GM18867 (cell line): ENCODE measurements around the gene ARAP2.

Experiments
- ATAC-seq: cut with Tn5 transposase; IDR thresholded peaks from one replicate; pipeline ENCODE4 v1.9.1; 2021; ENCODE audit warnings: mild to moderate bottlenecking, moderate library complexity; ENCODE audit not compliant: unreplicated experiment

ARAP2 gene

DNA sequence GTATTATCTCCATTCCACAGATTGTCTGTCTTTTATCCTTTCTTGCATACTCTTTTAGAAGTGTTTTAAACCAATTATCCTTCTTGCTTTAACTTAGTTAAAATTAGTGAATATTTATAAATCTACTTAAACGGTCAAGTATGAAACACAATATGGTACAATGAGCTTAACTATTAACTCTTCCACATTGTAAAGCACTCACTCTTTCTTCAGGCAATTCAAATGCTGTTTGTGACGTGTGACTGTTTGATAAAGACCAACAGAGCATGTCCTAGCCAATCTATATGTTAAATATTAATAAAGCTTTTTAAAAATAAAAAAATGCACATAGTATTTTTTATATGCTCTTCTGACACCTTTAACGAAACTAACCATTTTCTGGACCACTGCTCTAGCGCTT, 192.7 kb downstream of the ARAP2 start:
- no peak for ATAC-seq

GRCh38 chr4:36046026-36046425, 198.3 kb downstream of the ARAP2 start:
- no peak for ATAC-seq

DNA sequence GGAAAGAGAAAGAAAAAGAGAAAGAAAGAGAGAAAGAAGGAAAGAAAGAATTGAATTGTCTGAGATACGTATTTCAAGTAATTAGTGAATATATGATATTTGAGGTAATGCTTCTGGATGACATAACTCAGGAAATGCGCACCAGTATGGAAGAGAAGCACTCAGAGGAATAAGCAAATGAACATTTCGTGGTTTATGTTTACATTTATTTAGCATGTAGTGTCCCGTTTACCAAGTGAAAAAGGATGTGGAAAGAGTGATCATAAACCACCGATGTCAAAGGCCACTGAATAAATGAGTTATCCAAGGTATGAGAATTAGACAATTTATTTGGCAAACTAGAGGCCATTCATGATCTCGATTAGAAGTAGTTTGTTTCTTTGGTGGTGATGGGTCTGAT, 200.4 kb downstream of the ARAP2 start:
- ATAC-seq = no peak

- ATAC-seq = no peak
These were observed 201.1 kb downstream of the ARAP2 start for GRCh38 chr4:36043241-36043640.

GRCh38 chr4:36042122-36042970, 202.0 kb downstream of the ARAP2 start:
- ATAC-seq = no peak

DNA sequence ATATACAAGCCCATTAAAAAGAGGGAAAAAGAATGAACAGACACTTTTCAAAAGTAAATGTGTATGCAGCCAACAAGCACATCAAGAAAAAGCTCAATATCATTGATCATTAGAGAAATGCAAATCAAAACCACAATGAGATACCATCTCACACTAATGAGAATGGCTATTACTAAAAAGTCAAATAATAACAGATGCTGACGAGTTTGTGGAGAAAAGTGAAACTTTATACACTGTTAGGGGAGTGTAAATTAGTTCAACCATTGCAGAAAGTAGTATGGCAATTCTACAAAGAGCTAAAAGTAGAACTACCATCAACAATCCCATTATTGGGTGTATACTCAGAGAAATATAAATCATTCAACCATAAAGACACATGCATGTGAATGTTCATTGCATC, 203.0 kb downstream of the ARAP2 start:
- ATAC-seq = no peak

- no peak for ATAC-seq
These were observed 205.3 kb downstream of the ARAP2 start for GRCh38 chr4:36039026-36039425.

- ATAC-seq = no peak
These were observed 205.8 kb downstream of the ARAP2 start for GRCh38 chr4:36038491-36038890.

DNA sequence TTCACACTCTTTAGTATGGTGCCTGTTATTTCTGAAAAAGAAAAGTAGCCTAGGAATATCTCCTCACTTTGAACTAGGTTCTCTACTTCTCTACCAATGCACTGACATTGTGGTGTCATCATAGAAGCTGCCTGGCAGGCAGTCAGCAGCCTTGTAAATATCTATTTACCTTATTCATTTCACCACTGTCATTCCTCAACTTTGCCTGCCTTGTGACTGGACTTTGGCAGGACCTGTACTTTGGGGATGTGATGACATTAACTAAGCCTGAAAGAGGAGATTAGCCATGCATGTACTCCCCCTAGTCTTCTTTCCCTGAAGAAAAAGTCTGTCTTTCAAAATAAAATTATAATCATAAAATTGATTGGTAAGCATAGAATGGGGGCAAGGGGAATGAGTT, 207.2 kb downstream of the ARAP2 start:
- no peak for ATAC-seq

DNA sequence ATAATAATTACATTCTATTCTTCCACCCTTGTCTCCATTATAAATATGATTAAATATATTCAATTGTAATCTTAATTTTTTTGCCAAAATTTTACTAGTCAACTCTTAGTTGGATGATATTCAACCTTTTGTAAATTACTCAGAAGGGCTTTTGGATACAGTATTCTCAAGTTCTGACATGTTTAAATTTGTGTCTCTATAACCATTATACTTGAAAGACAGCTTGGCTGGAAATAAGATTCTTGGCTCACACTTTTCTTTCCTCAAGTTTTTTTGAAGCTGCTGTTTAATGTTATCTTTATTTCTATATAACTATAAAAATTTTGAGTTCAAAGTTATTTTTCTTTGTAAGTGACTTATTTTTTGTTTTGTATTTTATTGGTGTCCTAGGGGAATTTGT, 214.4 kb downstream of the ARAP2 start:
- ATAC-seq = no peak

- no peak for ATAC-seq
These were observed 217.1 kb downstream of the ARAP2 start for GRCh38 chr4:36027203-36027602.

DNA sequence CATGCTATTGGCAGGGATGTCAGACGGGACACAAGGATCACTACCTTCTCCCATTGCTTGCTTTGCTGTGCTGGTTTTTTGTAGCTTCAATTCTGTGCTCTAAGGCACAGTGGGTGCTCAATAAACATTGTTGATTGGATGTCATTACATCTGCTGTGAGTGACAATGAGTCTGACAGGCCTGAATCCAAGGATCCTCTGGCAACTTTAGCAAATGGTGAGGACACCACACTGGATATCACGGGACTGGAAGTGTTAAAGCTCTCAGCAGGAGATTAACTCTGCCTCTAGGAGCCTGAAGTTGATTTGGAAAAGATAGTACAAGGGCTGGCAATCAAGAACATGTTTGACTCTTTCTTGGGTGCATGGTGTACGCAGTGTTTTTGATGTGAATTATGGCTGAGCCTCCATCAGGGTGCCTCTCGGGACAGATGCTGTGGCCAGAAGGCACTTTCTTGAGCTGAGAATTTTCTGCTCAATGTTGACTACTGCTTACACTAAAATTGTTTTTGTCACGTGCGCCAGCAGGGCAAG, 217.9 kb downstream of the ARAP2 start:
- ATAC-seq = no peak

- no peak for ATAC-seq
These were observed 219.2 kb downstream of the ARAP2 start for GRCh38 chr4:36024901-36025660.

- ATAC-seq = no peak
These were observed 224.0 kb downstream of the ARAP2 start for GRCh38 chr4:36020351-36020750.
